ENCODE results near the gene NPIPA1.
"Not testable (repeated sequence)": the region's sequence is repeated elsewhere in the genome, so short reads cannot be mapped to it uniquely, and the experiment has no call there.

Gene NPIPA1

GRCh38 chr16:14978281-14978680, 41.0 kb downstream of the NPIPA1 start:
- H3K4me3 ChIP-seq (ENCODE audit: control insufficient read depth, low read depth, low read length); DNase-seq (ENCODE audit: low read depth): not testable (repeated sequence)

GRCh38 chr16:14978908-14979307, 41.7 kb downstream of the NPIPA1 start:
- not testable (repeated sequence) for H3K4me3 ChIP-seq (ENCODE audit: control insufficient read depth, low read depth, low read length); DNase-seq (ENCODE audit: low read depth)

- not testable (repeated sequence) for H3K4me3 ChIP-seq (ENCODE audit: control insufficient read depth, low read depth, low read length); DNase-seq (ENCODE audit: low read depth)
Measured at GRCh38 chr16:14981234-14981633, 44.0 kb downstream of the NPIPA1 start.

GRCh38 chr16:14982521-14982920, 45.3 kb downstream of the NPIPA1 start:
- peak; percentile 38 for DNase-seq (ENCODE audit: low read depth)
- H3K4me3 ChIP-seq (ENCODE audit: control insufficient read depth, low read depth, low read length): not testable (repeated sequence)

- not testable (repeated sequence) for H3K4me3 ChIP-seq (ENCODE audit: control insufficient read depth, low read depth, low read length); DNase-seq (ENCODE audit: low read depth)
Measured at GRCh38 chr16:14988092-14988491, 50.8 kb downstream of the NPIPA1 start.

- DNase-seq (ENCODE audit: low read depth); H3K4me3 ChIP-seq (ENCODE audit: control insufficient read depth, low read depth, low read length): not testable (repeated sequence)
Measured at GRCh38 chr16:14988661-14989191, 51.5 kb downstream of the NPIPA1 start.

- DNase-seq (ENCODE audit: low read depth); H3K4me3 ChIP-seq (ENCODE audit: control insufficient read depth, low read depth, low read length): not testable (repeated sequence)
Measured at GRCh38 chr16:14989291-14990281, 52.3 kb downstream of the NPIPA1 start.

GRCh38 chr16:14993277-14994151, 56.3 kb downstream of the NPIPA1 start:
- H3K4me3 ChIP-seq (ENCODE audit: control insufficient read depth, low read depth, low read length); DNase-seq (ENCODE audit: low read depth): not testable (repeated sequence)

- DNase-seq (ENCODE audit: low read depth): peak; percentile 46
- not testable (repeated sequence) for H3K4me3 ChIP-seq (ENCODE audit: control insufficient read depth, low read depth, low read length)
Measured at GRCh38 chr16:14996702-14997101, 59.5 kb downstream of the NPIPA1 start.

GRCh38 chr16:14998300-14998699, 61.1 kb downstream of the NPIPA1 start:
- DNase-seq (ENCODE audit: low read depth); H3K4me3 ChIP-seq (ENCODE audit: control insufficient read depth, low read depth, low read length): not testable (repeated sequence)

- DNase-seq (ENCODE audit: low read depth); H3K4me3 ChIP-seq (ENCODE audit: control insufficient read depth, low read depth, low read length): not testable (repeated sequence)
Measured at GRCh38 chr16:14999845-15000244, 62.6 kb downstream of the NPIPA1 start.

Data from fibroblast of mammary gland (primary cell).